ENCODE measurements around the gene IGSF3.
"Not testable (repeated sequence)": the region's sequence is repeated elsewhere in the genome, so short reads cannot be mapped to it uniquely, and the experiment has no call there.

IGSF3 gene

GRCh38 chr1:116605315-116605714 lies 62.2 kb downstream of the IGSF3 start:
- TF ChIP-seq, protein P1, sequence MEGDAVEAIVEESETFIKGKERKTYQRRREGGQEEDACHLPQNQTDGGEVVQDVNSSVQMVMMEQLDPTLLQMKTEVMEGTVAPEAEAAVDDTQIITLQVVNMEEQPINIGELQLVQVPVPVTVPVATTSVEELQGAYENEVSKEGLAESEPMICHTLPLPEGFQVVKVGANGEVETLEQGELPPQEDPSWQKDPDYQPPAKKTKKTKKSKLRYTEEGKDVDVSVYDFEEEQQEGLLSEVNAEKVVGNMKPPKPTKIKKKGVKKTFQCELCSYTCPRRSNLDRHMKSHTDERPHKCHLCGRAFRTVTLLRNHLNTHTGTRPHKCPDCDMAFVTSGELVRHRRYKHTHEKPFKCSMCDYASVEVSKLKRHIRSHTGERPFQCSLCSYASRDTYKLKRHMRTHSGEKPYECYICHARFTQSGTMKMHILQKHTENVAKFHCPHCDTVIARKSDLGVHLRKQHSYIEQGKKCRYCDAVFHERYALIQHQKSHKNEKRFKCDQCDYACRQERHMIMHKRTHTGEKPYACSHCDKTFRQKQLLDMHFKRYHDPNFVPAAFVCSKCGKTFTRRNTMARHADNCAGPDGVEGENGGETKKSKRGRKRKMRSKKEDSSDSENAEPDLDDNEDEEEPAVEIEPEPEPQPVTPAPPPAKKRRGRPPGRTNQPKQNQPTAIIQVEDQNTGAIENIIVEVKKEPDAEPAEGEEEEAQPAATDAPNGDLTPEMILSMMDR (IDR thresholded peaks at IDR 0.05; ENCODE audit: unreplicated experiment in 3 of 3), result no peak
- Mint-ChIP-seq H3K27ac (no peak overlapping the region), H3K4me3 (no peak overlapping the region), H3K27me3 (ENCODE audit: low read depth) (no peaks in the 10 kb centered on the region), H3K4me1 (no peaks in the 10 kb centered on the region), H3K9me3 (no peaks in the 10 kb centered on the region), H3K36me3 (ENCODE audit: low read depth) (peaks cover 5% of the 10 kb centered on the region)

- H3K4me3 Mint-ChIP-seq; H3K36me3 Mint-ChIP-seq (ENCODE audit: low read depth); H3K9me3 Mint-ChIP-seq; H3K27ac Mint-ChIP-seq; H3K27me3 Mint-ChIP-seq (ENCODE audit: low read depth); H3K4me1 Mint-ChIP-seq: not testable (repeated sequence)
Observed at GRCh38 chr1:116604408-116604807, 63.1 kb downstream of the IGSF3 start.

DNA sequence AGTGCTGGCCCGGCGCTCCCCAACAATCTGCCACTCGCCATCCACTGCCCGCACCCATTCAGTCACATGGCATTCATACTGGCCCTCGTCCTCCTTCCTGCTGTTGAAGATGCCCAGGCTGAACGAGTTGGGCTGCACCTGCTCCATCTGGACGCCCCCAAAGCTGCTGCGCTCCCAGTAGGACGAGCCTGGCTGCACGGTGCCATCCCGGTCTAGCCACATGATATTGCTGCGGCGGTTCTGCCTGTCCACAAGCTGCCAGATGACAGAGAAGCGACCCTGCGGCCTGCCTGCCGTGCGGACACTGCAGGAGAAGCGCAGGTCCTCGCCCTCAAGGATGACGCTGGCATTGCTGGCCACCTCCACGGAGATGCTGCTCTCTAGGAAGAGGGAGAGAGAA lies 63.9 kb downstream of the IGSF3 start:
- not testable (repeated sequence) for H3K4me1 Mint-ChIP-seq; H3K27me3 Mint-ChIP-seq (ENCODE audit: low read depth); H3K27ac Mint-ChIP-seq; H3K4me3 Mint-ChIP-seq; H3K9me3 Mint-ChIP-seq; H3K36me3 Mint-ChIP-seq (ENCODE audit: low read depth)

DNA sequence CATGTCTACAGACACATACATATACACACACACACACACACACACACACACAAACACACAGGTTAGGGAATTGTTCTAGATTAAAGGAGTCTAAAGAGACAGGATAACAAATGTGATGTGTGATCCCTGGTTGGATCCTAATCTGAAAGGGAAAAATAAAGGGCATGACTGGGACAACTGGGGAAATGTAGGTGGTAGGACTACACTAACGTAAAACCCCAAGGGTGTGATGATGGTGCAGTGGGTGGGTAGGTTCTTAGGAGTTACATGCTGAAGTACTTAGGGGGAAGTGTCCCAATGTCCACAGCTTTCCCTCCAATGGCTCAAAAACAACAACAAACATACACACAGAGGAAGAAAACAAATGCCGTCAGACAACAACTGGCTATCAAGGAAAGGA lies 68.2 kb downstream of the IGSF3 start:
- not testable (repeated sequence) for H3K27ac Mint-ChIP-seq; H3K4me3 Mint-ChIP-seq; H3K27me3 Mint-ChIP-seq (ENCODE audit: low read depth); H3K9me3 Mint-ChIP-seq; H3K4me1 Mint-ChIP-seq; H3K36me3 Mint-ChIP-seq (ENCODE audit: low read depth)

DNA sequence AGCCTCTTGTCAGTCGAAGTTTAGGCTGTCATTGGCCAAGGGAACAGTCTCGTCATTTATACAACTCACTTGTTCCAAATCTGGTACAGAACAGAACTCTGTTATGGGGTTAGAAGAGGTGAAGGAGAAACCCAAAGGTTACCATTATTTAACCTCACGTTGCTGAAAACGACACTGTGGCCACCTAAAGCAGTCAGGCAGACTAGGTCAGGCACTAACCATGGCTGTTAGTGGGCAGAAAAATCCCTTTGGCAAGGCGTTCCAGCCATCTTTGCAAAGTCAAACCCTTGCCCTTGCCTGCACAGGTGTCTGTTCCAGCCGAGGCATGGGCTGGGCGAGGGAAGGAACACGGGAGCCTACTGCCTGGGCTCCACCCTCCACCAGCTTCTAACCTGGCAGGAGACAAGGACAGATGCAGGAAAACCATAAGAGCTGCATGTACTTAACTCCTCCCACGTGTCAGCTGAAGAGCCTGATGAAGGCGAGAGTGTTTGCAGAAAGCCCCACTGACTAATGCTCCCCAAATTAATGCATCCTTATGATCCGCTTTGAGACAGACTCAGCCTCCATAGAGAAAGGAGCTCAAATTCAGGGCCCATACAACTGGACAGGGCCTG lies 69.0 kb downstream of the IGSF3 start:
- H3K27ac Mint-ChIP-seq; H3K27me3 Mint-ChIP-seq (ENCODE audit: low read depth); H3K9me3 Mint-ChIP-seq; H3K4me3 Mint-ChIP-seq; H3K4me1 Mint-ChIP-seq; H3K36me3 Mint-ChIP-seq (ENCODE audit: low read depth): not testable (repeated sequence)

GRCh38 chr1:116597388-116597787 lies 70.1 kb downstream of the IGSF3 start:
- H3K27ac Mint-ChIP-seq; H3K4me3 Mint-ChIP-seq; H3K27me3 Mint-ChIP-seq (ENCODE audit: low read depth); H3K9me3 Mint-ChIP-seq; H3K36me3 Mint-ChIP-seq (ENCODE audit: low read depth); H3K4me1 Mint-ChIP-seq: not testable (repeated sequence)

DNA sequence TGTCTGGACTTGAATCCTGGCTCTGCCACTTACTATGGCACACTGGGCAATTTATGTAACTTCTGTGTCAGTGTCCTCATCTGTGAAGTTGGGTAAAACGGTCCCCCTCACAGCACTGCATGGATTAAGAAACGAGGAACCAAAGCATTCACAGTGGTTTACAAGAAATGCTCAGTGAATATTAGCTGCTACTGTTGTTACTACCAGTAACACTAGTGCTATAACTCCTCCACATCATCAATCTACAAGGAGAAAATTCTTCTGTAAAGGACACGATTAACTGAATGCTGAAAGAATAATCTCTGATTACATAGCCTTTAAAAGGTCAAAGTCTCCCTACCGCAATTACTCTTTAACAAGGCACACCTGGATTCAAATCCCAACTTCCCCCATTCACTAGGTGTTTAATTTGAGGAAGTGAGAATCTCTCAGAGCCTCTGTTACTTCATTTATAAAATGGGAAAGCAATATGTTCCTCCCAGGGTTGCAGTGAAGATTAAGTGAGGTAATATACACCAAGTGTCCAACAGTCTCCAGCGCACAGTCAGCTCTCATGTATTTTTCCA lies 70.7 kb downstream of the IGSF3 start:
- not testable (repeated sequence) for H3K27ac Mint-ChIP-seq; H3K4me3 Mint-ChIP-seq; H3K9me3 Mint-ChIP-seq; H3K36me3 Mint-ChIP-seq (ENCODE audit: low read depth); H3K27me3 Mint-ChIP-seq (ENCODE audit: low read depth)
- peaks cover 10% of the 10 kb centered on the region for H3K4me1 Mint-ChIP-seq

DNA sequence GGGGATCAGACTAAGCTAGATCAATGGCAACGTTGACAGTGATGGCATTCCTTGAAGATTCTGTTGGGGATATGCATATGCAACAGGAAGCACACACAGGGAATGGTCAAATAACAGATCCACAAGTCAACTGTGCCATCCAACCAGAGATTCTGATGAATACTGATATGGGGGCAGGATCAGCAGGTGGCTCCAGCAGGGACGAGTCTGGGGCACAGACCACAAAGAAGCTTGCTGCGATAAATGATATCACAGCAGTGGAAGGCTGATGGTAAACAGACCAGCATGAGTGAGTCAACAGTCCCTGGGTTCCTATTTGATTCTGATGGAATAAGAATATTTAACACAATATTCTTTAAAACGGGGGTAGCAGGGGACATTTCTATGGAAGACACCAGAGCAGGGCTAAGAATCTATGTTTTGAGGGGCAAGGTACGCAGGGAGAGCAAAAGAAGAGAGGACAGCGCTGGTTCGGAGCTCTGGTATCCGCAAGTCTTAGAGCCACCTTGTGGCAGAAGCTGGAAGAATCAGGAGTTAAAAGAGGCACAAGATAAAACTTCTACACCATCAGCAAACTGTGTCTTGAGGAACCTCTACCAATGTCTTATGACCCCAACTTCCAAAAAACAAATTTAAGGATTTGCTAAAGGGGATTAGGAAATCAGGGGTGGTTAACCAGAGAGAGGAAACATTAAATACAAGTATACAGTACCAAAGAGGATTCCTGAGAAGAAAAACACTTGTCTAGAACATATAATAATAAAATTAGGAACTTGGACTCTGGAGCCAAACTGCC lies 71.4 kb downstream of the IGSF3 start:
- H3K36me3 Mint-ChIP-seq (ENCODE audit: low read depth); H3K27me3 Mint-ChIP-seq (ENCODE audit: low read depth); H3K4me3 Mint-ChIP-seq; H3K9me3 Mint-ChIP-seq; H3K27ac Mint-ChIP-seq: not testable (repeated sequence)
- TF ChIP-seq, protein P1 (IDR thresholded peaks at IDR 0.05; ENCODE audit: unreplicated experiment in 3 of 3), result peak; percentile 27 to 60 (median 49)
- H3K4me1 Mint-ChIP-seq, result peaks cover 15% of the 10 kb centered on the region

All from nephron (organoid).